ENCODE measurements around the gene NBDY.

The NBDY gene

GRCh38 chrX:56786889-56787733, 58.1 kb downstream of the NBDY start:
- no peak for DNase-seq

- no peak for DNase-seq
Observed at GRCh38 chrX:56787734-56788152, 58.7 kb downstream of the NBDY start.

- DNase-seq, result no peak
Observed at GRCh38 chrX:56788229-56788628, 59.2 kb downstream of the NBDY start.

GRCh38 chrX:56788717-56789122, 59.7 kb downstream of the NBDY start:
- peak; percentile 72 for DNase-seq

GRCh38 chrX:56789518-56790070, 60.6 kb downstream of the NBDY start:
- DNase-seq, result no peak

- DNase-seq, result no peak
Observed at GRCh38 chrX:56790778-56791177, 61.7 kb downstream of the NBDY start.

GRCh38 chrX:56791456-56791855, 62.4 kb downstream of the NBDY start:
- DNase-seq, result no peak

- DNase-seq, result no peak
Observed at GRCh38 chrX:56792270-56793111, 63.4 kb downstream of the NBDY start.

- no peak for DNase-seq
Observed at GRCh38 chrX:56793112-56793430, 64.0 kb downstream of the NBDY start.

- no peak for DNase-seq
Observed at GRCh38 chrX:56793521-56794320, 64.7 kb downstream of the NBDY start.

GRCh38 chrX:56794404-56795230, 65.6 kb downstream of the NBDY start:
- no peak for DNase-seq

GRCh38 chrX:56795309-56795868, 66.3 kb downstream of the NBDY start:
- DNase-seq, result no peak

GRCh38 chrX:56796641-56797395, 67.8 kb downstream of the NBDY start:
- no peak for DNase-seq

- DNase-seq, result peak; percentile 95
Observed at GRCh38 chrX:56797574-56798338, 68.7 kb downstream of the NBDY start.

GRCh38 chrX:56798339-56798711, 69.3 kb downstream of the NBDY start:
- no peak for DNase-seq

GRCh38 chrX:56798866-56799758, 70.1 kb downstream of the NBDY start:
- no peak for DNase-seq

GRCh38 chrX:56800307-56800706, 71.3 kb downstream of the NBDY start:
- DNase-seq, result no peak

GRCh38 chrX:56800801-56801200, 71.8 kb downstream of the NBDY start:
- peak; percentile 61 for DNase-seq

GRCh38 chrX:56802428-56802827, 73.4 kb downstream of the NBDY start:
- DNase-seq, result no peak

Measured in hematopoietic multipotent progenitor cell treated with erythropoietin and hydrocortisone succinate and interleukin-3 and kit ligand, for 8 days (in vitro differentiated cells).